DOHH2 (cell line): Measurements from ENCODE around the gene CABP4.

Experiments used
- H3F3A ChIP-seq: fragments of 200-600 bp; sonication (generic), shearing (Covaris generic); 2 replicates; pipeline ENCODE4 v1.6.0; 2016; ENCODE audit warnings: antibody characterized with exemption, mild to moderate bottlenecking; ENCODE audit not compliant: control insufficient read depth, insufficient read depth
- H3K27ac ChIP-seq: fragments of 200-600 bp; sonication (generic); 2 replicates; pipeline ENCODE4 v1.5.1; 2014; ENCODE audit warnings: low read depth, mild to moderate bottlenecking, low read length, moderate library complexity
- H3K27me3 ChIP-seq: fragments of 200-600 bp; sonication (generic); 2 replicates; pipeline ENCODE4 v1.6.1; 2014; ENCODE audit warnings: mild to moderate bottlenecking, low read length, mixed read lengths; ENCODE audit not compliant: control insufficient read depth
- H3K36me3 ChIP-seq: fragments of 200-600 bp; sonication (generic); 2 replicates; pipeline ENCODE4 v1.6.1; 2014; ENCODE audit warnings: mild to moderate bottlenecking, low read length, moderate library complexity, mixed read lengths; ENCODE audit not compliant: control insufficient read depth
- H3K4me1 ChIP-seq: fragments of 200-600 bp; sonication (generic); 2 replicates; pipeline ENCODE4 v1.6.1; 2014; ENCODE audit warnings: mild to moderate bottlenecking, low read length, mixed read lengths; ENCODE audit not compliant: control insufficient read depth
- H3K4me2 ChIP-seq: fragments of 200-600 bp; sonication (generic); 2 replicates; pipeline ENCODE4 v1.6.0; 2014; ENCODE audit warnings: mild to moderate bottlenecking, low read length, moderate library complexity
- H3K4me3 ChIP-seq: fragments of 200-600 bp; sonication (generic); 2 replicates; pipeline ENCODE4 v1.5.1; 2014; ENCODE audit warnings: mild to moderate bottlenecking, low read length, mixed read lengths
- H3K79me2 ChIP-seq: fragments of 200-600 bp; sonication (generic); 2 replicates; pipeline ENCODE4 v1.6.1; 2014; ENCODE audit warnings: mild to moderate bottlenecking, low read length, mixed read lengths; ENCODE audit not compliant: control insufficient read depth
- H3K9me2 ChIP-seq: fragments of 200-600 bp; sonication (generic); replicated peaks from 2 replicates; pipeline ENCODE4 v1.6.1; 2014; ENCODE audit warnings: mild to moderate bottlenecking, low read length, mixed read lengths; ENCODE audit not compliant: control insufficient read depth
- H3K9me3 ChIP-seq: fragments of 200-600 bp; sonication (generic); 2 replicates; pipeline ENCODE4 v1.6.1; 2014; ENCODE audit warnings: antibody characterized with exemption, low read length, mixed read lengths; ENCODE audit not compliant: control insufficient read depth, insufficient read depth
- H4K20me1 ChIP-seq: fragments of 200-600 bp; sonication (generic); 2 replicates; pipeline ENCODE4 v1.6.0; 2014; ENCODE audit warnings: low read depth, mild to moderate bottlenecking, antibody characterized with exemption, low read length, moderate library complexity; ENCODE audit not compliant: control insufficient read depth, insufficient read depth
- EZH2phosphoT487 ChIP-seq: fragments of 200-600 bp; sonication (generic); IDR thresholded peaks from 2 replicates; pipeline ENCODE4 v1.6.1; 2017; ENCODE audit warnings: borderline replicate concordance, mild to moderate bottlenecking, antibody characterized with exemption, low read length, moderate library complexity, mixed read lengths
- TF ChIP-seq, protein P1 (sequence below): fragments of 200-600 bp; sonication (generic); IDR thresholded peaks from one replicate; pipeline ENCODE4 v1.5.1; 2014; ENCODE audit warnings: antibody characterized with exemption, mild to moderate bottlenecking, low read depth, low read length; ENCODE audit not compliant: poor library complexity, severe bottlenecking

The CABP4 gene

DNA sequence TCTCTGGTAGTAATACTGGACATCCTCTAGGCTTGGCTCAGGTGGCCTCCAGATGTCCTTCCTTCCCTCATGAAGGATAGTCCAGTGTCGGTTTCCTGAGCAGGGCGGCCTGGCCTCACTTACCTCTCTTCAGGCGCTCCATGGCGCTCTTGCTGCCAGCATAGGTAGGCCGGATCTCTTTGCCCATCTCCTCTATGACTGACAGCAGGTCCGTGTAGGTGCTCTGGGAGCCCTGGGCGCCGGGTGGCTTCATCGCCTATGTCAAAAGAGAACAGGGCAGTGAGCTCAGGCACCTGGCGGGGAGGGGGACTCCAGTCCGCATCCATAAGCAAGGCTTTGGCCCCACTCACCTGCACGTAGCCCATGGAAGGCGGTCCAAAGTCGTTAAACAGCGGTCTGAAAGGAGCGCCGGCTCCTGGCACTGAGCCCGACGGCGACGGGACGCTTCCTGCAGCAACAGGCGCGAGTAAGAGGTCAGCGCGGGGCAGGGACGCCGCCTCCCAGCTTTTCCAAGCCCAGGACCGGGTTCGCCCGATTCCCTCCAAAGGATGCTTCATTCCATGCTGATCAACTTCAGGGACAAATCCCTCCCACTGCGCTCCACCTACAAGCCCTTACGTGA lies 52.2 kb downstream of the CABP4 start:
- Histone ChIP-seq H3K4me3 (peak overlapping the region; percentile 89), H3K4me1 (peaks cover 36% of the 10 kb centered on the region), H3K4me2 (peak overlapping the region; percentile 70), H3K79me2 (peaks cover 48% of the 10 kb centered on the region), H3K9me2 (no peaks in the 10 kb centered on the region), H3K36me3 (peaks cover 23% of the 10 kb centered on the region), H3K27ac (peak overlapping the region; percentile 66), H3K27me3 (peaks cover 10% of the 10 kb centered on the region; the same call in 1 of the 2 replicates), H3F3A (peaks cover 4% of the 10 kb centered on the region), H3K9me3 (no peaks in the 10 kb centered on the region), H4K20me1 (peaks cover 6% of the 10 kb centered on the region; the same call in 1 of the 2 replicates)
- TF ChIP-seq, protein P1, sequence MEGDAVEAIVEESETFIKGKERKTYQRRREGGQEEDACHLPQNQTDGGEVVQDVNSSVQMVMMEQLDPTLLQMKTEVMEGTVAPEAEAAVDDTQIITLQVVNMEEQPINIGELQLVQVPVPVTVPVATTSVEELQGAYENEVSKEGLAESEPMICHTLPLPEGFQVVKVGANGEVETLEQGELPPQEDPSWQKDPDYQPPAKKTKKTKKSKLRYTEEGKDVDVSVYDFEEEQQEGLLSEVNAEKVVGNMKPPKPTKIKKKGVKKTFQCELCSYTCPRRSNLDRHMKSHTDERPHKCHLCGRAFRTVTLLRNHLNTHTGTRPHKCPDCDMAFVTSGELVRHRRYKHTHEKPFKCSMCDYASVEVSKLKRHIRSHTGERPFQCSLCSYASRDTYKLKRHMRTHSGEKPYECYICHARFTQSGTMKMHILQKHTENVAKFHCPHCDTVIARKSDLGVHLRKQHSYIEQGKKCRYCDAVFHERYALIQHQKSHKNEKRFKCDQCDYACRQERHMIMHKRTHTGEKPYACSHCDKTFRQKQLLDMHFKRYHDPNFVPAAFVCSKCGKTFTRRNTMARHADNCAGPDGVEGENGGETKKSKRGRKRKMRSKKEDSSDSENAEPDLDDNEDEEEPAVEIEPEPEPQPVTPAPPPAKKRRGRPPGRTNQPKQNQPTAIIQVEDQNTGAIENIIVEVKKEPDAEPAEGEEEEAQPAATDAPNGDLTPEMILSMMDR: no peak
- TF ChIP-seq EZH2phosphoT487: no peak

GRCh38 chr11:67507864-67508485 lies 52.8 kb downstream of the CABP4 start, which contains the start of gene CDK2AP2:
Gene CDK2AP2 (minus strand): TSS chr11:67508162. CDS start chr11:67508082, 80 bp downstream.
- Histone ChIP-seq H3K79me2 (peaks cover 44% of the 10 kb centered on the region), H3K9me3 (no peaks in the 10 kb centered on the region), H3K27ac (peak within 1 kb of the TSS; percentile 68), H3K4me2 (peak within 1 kb of the TSS; percentile 83), H4K20me1 (peaks cover 6% of the 10 kb centered on the region; the same call in 1 of the 2 replicates), H3K4me1 (peaks cover 36% of the 10 kb centered on the region), H3K36me3 (peaks cover 17% of the 10 kb centered on the region), H3K9me2 (no peaks in the 10 kb centered on the region), H3K4me3 (peak within 1 kb of the TSS; percentile 89), H3F3A (peaks cover 4% of the 10 kb centered on the region), H3K27me3 (peaks cover 14% of the 10 kb centered on the region; the same call in 1 of the 2 replicates)
- TF ChIP-seq, protein P1: no peak
- TF ChIP-seq EZH2phosphoT487: no peak

DNA sequence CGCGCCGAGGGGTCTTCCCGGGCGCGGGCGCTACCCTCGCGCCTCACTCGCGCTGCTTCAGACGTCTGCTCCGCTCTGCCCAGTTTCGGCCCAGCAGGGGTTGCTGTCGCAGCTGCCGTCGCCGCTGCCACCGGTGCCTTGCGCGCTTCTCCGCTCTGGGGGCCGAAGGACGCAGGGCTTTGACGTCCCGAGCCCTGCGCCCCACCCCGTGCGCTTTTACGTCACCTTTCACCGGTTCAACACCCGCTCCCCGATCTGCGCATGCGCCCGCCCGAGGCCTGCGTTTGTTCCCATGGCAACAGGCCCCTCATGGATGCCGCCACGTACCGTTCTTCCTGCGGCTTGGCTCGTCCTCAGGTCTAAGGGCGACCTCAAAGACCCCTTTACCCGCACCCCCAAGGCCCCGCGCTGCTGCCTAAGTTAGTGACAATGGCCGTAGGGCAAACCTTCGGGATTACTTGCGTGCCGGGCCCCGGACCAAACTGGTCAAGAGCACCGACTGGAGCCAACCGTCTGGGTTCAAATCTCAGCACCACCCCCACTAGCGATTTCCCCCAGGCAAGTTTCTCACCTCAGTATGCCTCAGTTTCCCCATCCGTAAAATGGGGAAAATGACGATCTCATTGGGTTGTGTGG lies 53.5 kb downstream of the CABP4 start:
- peak overlapping the region; percentile 83 for H3K4me2 ChIP-seq
- H3K79me2 ChIP-seq: peaks cover 38% of the 10 kb centered on the region
- H3K27me3 ChIP-seq: peaks cover 17% of the 10 kb centered on the region
- TF ChIP-seq, protein P1: no peak
- no peak for TF ChIP-seq EZH2phosphoT487
- no peaks in the 10 kb centered on the region for H3K9me3 ChIP-seq
- peaks cover 15% of the 10 kb centered on the region for H3K36me3 ChIP-seq
- peaks cover 3% of the 10 kb centered on the region; the same call in 1 of the 2 replicates for H4K20me1 ChIP-seq
- H3K9me2 ChIP-seq: no peaks in the 10 kb centered on the region
- H3K4me3 ChIP-seq: peak overlapping the region; percentile 89
- peak overlapping the region; percentile 68 for H3K27ac ChIP-seq
- peaks cover 4% of the 10 kb centered on the region for H3F3A ChIP-seq
- peaks cover 32% of the 10 kb centered on the region for H3K4me1 ChIP-seq
